Body of pancreas (tissue), 4 donors: ENCODE data around the gene TBX21.

ENCODE experiments used
- POLR2A ChIP-seq, 3 donors: fragments of 450-650 bp; IDR thresholded peaks; one replicate each; pipeline ENCODE4 v1.6.1; 2016; ENCODE audit warnings: antibody characterized with exemption in 3 of 3, mild to moderate bottlenecking in 2 of 3
- TF ChIP-seq, protein P1 (sequence below), 7 experiments: fragments of 450-650 bp in 4 of 7; fragments of 200-600 bp in 3 of 7; sonication (generic) in 3 of 7; IDR thresholded peaks; one replicate each; pipeline ENCODE4 v1.5.1; 2016 to 2019; ENCODE audit warnings: antibody characterized with exemption in 7 of 7

DNA sequence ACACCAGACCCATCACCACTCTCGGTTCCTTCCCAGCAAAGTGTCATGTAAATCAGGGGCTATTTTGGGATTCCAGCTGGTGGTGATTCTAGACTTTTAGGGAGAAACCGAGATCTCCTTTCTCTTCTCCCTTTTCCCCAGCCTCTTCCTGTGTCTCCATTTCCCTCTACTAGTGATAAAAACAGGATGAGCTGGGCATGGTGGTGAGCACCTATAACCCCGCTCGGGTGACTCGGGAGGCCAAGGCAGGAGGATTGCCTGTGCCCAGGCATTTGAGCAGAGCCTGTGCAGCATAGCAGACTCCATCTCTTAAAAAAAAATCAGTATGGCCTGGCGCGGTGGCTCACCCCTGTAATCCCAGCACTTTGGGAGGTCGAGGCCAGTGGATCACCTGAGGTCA is 6.1 kb downstream of the TBX21 start:
- TF ChIP-seq, protein P1, sequence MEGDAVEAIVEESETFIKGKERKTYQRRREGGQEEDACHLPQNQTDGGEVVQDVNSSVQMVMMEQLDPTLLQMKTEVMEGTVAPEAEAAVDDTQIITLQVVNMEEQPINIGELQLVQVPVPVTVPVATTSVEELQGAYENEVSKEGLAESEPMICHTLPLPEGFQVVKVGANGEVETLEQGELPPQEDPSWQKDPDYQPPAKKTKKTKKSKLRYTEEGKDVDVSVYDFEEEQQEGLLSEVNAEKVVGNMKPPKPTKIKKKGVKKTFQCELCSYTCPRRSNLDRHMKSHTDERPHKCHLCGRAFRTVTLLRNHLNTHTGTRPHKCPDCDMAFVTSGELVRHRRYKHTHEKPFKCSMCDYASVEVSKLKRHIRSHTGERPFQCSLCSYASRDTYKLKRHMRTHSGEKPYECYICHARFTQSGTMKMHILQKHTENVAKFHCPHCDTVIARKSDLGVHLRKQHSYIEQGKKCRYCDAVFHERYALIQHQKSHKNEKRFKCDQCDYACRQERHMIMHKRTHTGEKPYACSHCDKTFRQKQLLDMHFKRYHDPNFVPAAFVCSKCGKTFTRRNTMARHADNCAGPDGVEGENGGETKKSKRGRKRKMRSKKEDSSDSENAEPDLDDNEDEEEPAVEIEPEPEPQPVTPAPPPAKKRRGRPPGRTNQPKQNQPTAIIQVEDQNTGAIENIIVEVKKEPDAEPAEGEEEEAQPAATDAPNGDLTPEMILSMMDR (IDR thresholded peaks at IDR 0.05) = no peak
- TF ChIP-seq POLR2A (IDR thresholded peaks at IDR 0.05) = no peak
